Upper lobe of left lung (tissue), 4 donors: Measurements from ENCODE around the gene FBLN2.

Experiments
- CTCF ChIP-seq, 6 experiments: fragments of 450-650 bp in 4 of 6; fragments of 200-600 bp in 2 of 6; sonication (generic) in 2 of 6; IDR thresholded peaks; one replicate each; pipeline ENCODE4 v1.5.1; 2016 to 2019; ENCODE audit warnings: antibody characterized with exemption in 6 of 6
- POLR2A ChIP-seq, 4 donors: fragments of 450-650 bp; IDR thresholded peaks; one replicate each; pipeline ENCODE4 v1.5.1; 2016 to 2017; ENCODE audit warnings: antibody characterized with exemption in 4 of 4, mild to moderate bottlenecking in 2 of 4

GRCh38 chr3:13642597-13642996 lies 93.7 kb downstream of the FBLN2 start:
- TF ChIP-seq CTCF (IDR thresholded peaks at IDR 0.05) (no peak), POLR2A (IDR thresholded peaks at IDR 0.05) (no peak)
